Neural cell (in vitro differentiated cells): ENCODE results near the gene IGLON5. TPM values are rescaled to one million over a fixed set of nuclear protein-coding genes. Genes with fewer than 3 reads are reported as not detected.
A peak's percentile ranks its signal among the peaks of the same experiment; 100 is the strongest.

Experiments used
- H2AFZ ChIP-seq: fragments of 200-600, 300-800 bp; sonication (generic), shearing (Covaris generic); 2 replicates; pipeline ENCODE4 v1.6.0; 2014; ENCODE audit warnings: low read depth, mild to moderate bottlenecking, antibody characterized with exemption, low read length, moderate library complexity
- H3F3A ChIP-seq: fragments of 200-600 bp; shearing (Covaris generic); 2 replicates; pipeline ENCODE4 v1.6.1; 2016; ENCODE audit warnings: mild to moderate bottlenecking, moderate library complexity, mixed read lengths, antibody characterized with exemption, low read length; ENCODE audit not compliant: insufficient read depth, poor library complexity, severe bottlenecking
- H3K27ac ChIP-seq: fragments of 200-600, 300-800 bp; sonication (generic), shearing (Covaris generic); 2 replicates; pipeline ENCODE4 v1.5.1; 2014; ENCODE audit warnings: mild to moderate bottlenecking, low read length, moderate library complexity
- H3K27me3 ChIP-seq: fragments of 300-800, 200-600 bp; sonication (generic), shearing (Covaris generic); 2 replicates; pipeline ENCODE4 v1.6.0; 2014; ENCODE audit warnings: mild to moderate bottlenecking, low read depth, low read length, moderate library complexity; ENCODE audit not compliant: insufficient read depth
- H3K36me3 ChIP-seq: fragments of 300-800, 200-600 bp; sonication (generic), shearing (Covaris generic); 2 replicates; pipeline ENCODE4 v1.5.1; 2014; ENCODE audit warnings: mild to moderate bottlenecking, antibody characterized with exemption, low read length, moderate library complexity; ENCODE audit not compliant: insufficient read depth
- H3K4me2 ChIP-seq: fragments of 300-800, 200-600 bp; sonication (generic), shearing (Covaris generic); 2 replicates; pipeline ENCODE4 v1.6.0; 2014; ENCODE audit warnings: mild to moderate bottlenecking, low read length
- H3K4me3 ChIP-seq: fragments of 300-800, 200-600 bp; sonication (generic), shearing (Covaris generic); 2 replicates; pipeline ENCODE4 v1.5.1; 2014; ENCODE audit warnings: mild to moderate bottlenecking, low read length, moderate library complexity
- H3K79me2 ChIP-seq: fragments of 200-600 bp; shearing (Covaris generic); replicated peaks from 2 replicates; pipeline ENCODE4 v1.6.0; 2014; ENCODE audit warnings: mild to moderate bottlenecking, low read length, moderate library complexity; ENCODE audit not compliant: insufficient read depth
- H3K9ac ChIP-seq: fragments of 300-800, 200-600 bp; sonication (generic), shearing (Covaris generic); 2 replicates; pipeline ENCODE4 v1.6.1; 2016; ENCODE audit warnings: mild to moderate bottlenecking, low read length, mixed read lengths
- H3K9me2 ChIP-seq: fragments of 200-600 bp; shearing (Covaris generic); 2 replicates; pipeline ENCODE4 v1.6.1; 2016; ENCODE audit warnings: mild to moderate bottlenecking, low read length, mixed read lengths; ENCODE audit not compliant: insufficient read depth
- H3K9me3 ChIP-seq: fragments of 200-600, 300-800 bp; sonication (generic), shearing (Covaris generic); 2 replicates; pipeline ENCODE4 v1.6.1; 2016; ENCODE audit warnings: mild to moderate bottlenecking, mixed run types, low read length, moderate library complexity, mixed read lengths
- H4K20me1 ChIP-seq: fragments of 200-600 bp; shearing (Covaris generic); 2 replicates; pipeline ENCODE4 v1.6.1; 2016; ENCODE audit warnings: mild to moderate bottlenecking, mixed run types; ENCODE audit not compliant: insufficient read depth
- EP300 ChIP-seq: fragments of 450-650 bp; conservative IDR thresholded peaks from 2 replicates; pipeline ENCODE4 v1.6.1; 2014; ENCODE audit warnings: antibody characterized with exemption, mild to moderate bottlenecking, moderate library complexity; ENCODE audit not compliant: poor library complexity, severe bottlenecking
- EZH2 ChIP-seq: fragments of 200-600, 300-800 bp; shearing (Covaris generic), sonication (generic); IDR thresholded peaks from 2 replicates; pipeline ENCODE4 v1.6.1; 2014; ENCODE audit warnings: antibody characterized with exemption, low read length, borderline replicate concordance, mild to moderate bottlenecking; ENCODE audit not compliant: insufficient read depth, poor library complexity, severe bottlenecking
- MXI1 ChIP-seq: fragments of 450-650 bp; conservative IDR thresholded peaks from 2 replicates; pipeline ENCODE4 v1.6.1; 2014; ENCODE audit warnings: antibody characterized with exemption, mild to moderate bottlenecking; ENCODE audit not compliant: poor library complexity, severe bottlenecking
- POLR2AphosphoS5 ChIP-seq: IDR thresholded peaks from 2 replicates; pipeline ENCODE4 v1.6.1; 2012
- RAD21 ChIP-seq: fragments of 450-650 bp; conservative IDR thresholded peaks from 2 replicates; pipeline ENCODE4 v1.6.1; 2014; ENCODE audit warnings: antibody characterized with exemption, mild to moderate bottlenecking, moderate library complexity
- SMC3 ChIP-seq: fragments of 450-650 bp; conservative IDR thresholded peaks from 2 replicates; pipeline ENCODE4 v1.6.1; 2014; ENCODE audit warnings: antibody characterized with exemption, mild to moderate bottlenecking, moderate library complexity; ENCODE audit not compliant: poor library complexity
- TAF1 ChIP-seq: IDR thresholded peaks from 2 replicates; pipeline ENCODE4 v1.6.1; 2012; ENCODE audit warnings: low read depth
- polyA plus RNA-seq: library from polyadenylated mRNA; depleted of rRNA; stranded (reverse); fragments of >200 nt; gene quantifications from 2 replicates; pipeline ENCODE4 v1.2.3, GENCODE V29; 2014
- TF ChIP-seq, protein P1 (sequence below): fragments of 450-650 bp; IDR thresholded peaks from 2 replicates; pipeline ENCODE4 v1.5.1; 2014; ENCODE audit warnings: antibody characterized with exemption, mild to moderate bottlenecking, moderate library complexity; ENCODE audit not compliant: poor library complexity, severe bottlenecking
- TF ChIP-seq, protein P2 (sequence below): IDR thresholded peaks from 2 replicates; pipeline ENCODE4 v1.6.1; 2012; ENCODE audit warnings: borderline replicate concordance

The IGLON5 gene
- polyA plus RNA-seq, 1 donor from 2014 or later = 13.5 TPM

DNA sequence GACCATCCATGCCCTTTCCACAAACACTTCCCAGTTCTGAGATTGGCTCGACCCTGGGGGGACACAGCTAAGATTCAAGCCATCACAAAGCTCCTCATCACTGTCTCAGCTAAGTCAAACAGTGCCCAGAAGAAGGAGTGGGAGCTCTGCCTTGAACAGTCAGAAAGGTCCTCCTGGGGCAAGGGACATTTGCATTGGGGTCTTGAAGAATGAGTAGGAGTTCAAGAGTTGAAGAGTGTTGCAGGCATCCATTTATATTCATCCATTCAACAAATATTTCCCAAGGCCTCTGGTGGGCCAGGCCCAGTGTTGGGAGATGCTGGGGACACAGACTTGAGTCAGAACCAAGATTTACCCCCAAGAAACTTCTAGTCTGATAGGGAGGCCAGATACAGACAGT is 6.5 kb downstream of the IGLON5 start:
- Histone ChIP-seq H3K9me3 (no peaks in the 10 kb centered on the region), H3K4me2 (no peak overlapping the region), H4K20me1 (no peaks in the 10 kb centered on the region), H2AFZ (no peak overlapping the region), H3K27me3 (no peaks in the 10 kb centered on the region), H3K9me2 (no peaks in the 10 kb centered on the region), H3K9ac (no peak overlapping the region), H3K36me3 (no peaks in the 10 kb centered on the region), H3K4me3 (no peak overlapping the region), H3K79me2 (no peaks in the 10 kb centered on the region), H3K27ac (no peak overlapping the region), H3F3A (no peaks in the 10 kb centered on the region)
- no peak for TF ChIP-seq EP300
- no peak for TF ChIP-seq RAD21
- no peak for TF ChIP-seq MXI1
- no peak for TF ChIP-seq TAF1
- TF ChIP-seq SMC3 = no peak
- TF ChIP-seq, protein P1, sequence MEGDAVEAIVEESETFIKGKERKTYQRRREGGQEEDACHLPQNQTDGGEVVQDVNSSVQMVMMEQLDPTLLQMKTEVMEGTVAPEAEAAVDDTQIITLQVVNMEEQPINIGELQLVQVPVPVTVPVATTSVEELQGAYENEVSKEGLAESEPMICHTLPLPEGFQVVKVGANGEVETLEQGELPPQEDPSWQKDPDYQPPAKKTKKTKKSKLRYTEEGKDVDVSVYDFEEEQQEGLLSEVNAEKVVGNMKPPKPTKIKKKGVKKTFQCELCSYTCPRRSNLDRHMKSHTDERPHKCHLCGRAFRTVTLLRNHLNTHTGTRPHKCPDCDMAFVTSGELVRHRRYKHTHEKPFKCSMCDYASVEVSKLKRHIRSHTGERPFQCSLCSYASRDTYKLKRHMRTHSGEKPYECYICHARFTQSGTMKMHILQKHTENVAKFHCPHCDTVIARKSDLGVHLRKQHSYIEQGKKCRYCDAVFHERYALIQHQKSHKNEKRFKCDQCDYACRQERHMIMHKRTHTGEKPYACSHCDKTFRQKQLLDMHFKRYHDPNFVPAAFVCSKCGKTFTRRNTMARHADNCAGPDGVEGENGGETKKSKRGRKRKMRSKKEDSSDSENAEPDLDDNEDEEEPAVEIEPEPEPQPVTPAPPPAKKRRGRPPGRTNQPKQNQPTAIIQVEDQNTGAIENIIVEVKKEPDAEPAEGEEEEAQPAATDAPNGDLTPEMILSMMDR = no peak
- TF ChIP-seq EZH2 = no peak
- TF ChIP-seq POLR2AphosphoS5 = no peak
- TF ChIP-seq, protein P2, sequence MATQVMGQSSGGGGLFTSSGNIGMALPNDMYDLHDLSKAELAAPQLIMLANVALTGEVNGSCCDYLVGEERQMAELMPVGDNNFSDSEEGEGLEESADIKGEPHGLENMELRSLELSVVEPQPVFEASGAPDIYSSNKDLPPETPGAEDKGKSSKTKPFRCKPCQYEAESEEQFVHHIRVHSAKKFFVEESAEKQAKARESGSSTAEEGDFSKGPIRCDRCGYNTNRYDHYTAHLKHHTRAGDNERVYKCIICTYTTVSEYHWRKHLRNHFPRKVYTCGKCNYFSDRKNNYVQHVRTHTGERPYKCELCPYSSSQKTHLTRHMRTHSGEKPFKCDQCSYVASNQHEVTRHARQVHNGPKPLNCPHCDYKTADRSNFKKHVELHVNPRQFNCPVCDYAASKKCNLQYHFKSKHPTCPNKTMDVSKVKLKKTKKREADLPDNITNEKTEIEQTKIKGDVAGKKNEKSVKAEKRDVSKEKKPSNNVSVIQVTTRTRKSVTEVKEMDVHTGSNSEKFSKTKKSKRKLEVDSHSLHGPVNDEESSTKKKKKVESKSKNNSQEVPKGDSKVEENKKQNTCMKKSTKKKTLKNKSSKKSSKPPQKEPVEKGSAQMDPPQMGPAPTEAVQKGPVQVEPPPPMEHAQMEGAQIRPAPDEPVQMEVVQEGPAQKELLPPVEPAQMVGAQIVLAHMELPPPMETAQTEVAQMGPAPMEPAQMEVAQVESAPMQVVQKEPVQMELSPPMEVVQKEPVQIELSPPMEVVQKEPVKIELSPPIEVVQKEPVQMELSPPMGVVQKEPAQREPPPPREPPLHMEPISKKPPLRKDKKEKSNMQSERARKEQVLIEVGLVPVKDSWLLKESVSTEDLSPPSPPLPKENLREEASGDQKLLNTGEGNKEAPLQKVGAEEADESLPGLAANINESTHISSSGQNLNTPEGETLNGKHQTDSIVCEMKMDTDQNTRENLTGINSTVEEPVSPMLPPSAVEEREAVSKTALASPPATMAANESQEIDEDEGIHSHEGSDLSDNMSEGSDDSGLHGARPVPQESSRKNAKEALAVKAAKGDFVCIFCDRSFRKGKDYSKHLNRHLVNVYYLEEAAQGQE = no peak

DNA sequence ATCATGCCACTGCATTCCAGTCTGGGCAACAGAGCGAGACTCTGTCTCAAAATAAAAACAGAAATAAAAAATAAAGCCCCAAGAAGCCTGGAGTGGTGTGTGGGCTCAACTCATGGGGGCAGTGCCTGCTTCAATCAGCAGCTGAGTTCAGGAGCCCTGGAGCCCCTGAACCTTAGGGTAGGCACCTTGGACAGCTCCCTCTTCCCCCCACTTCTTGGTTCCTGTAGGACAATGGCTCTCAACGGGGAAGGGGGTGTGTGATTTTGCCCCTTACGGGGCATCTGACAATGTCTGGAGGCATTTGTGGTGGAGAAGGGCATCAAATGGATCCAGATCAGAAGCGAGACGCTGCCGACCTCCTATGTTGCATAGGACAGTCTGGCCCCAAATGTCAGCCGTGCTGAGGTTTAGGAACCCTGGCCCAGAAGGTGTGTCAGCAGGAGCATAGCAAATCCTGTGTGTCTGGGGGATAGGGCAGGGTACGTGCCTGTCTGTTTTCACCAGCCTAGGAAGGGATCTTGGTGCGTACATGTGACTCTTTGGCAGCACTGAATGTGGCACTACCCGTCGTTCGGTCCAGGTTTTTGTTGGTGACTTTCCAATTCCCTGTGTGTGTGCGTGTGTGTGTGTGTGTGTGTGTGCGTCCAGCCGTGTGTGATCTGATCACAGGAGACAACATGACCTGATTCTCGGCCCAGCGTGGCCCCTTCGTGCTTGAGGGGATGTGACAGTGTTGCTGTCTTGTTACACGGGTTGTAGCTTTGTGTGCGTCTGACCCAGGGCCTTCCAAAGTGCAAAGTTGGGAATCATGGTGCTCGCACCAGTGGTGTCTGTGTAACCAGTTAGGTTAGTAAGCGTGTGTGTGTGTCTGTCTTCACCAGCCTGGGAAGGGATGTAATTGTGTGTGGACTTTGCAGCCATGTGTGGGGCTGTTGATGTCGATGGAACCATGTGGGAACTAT is 7.5 kb downstream of the IGLON5 start:
- Histone ChIP-seq H3K27ac (no peak overlapping the region), H3K9ac (peak overlapping the region; percentile 31), H2AFZ (no peak overlapping the region), H3K79me2 (no peaks in the 10 kb centered on the region), H3K27me3 (no peaks in the 10 kb centered on the region), H3K4me3 (peak overlapping the region; percentile 34), H3K4me2 (no peak overlapping the region), H4K20me1 (no peaks in the 10 kb centered on the region), H3K9me2 (no peaks in the 10 kb centered on the region), H3F3A (no peaks in the 10 kb centered on the region), H3K9me3 (no peaks in the 10 kb centered on the region), H3K36me3 (no peaks in the 10 kb centered on the region)
- TF ChIP-seq, protein P1 = no peak
- TF ChIP-seq EZH2 = no peak
